Measurements from ENCODE around the gene TRIM28. TPM values are rescaled to one million over a fixed set of nuclear protein-coding genes. Genes with fewer than 3 reads are reported as not detected.
"Not testable (repeated sequence)": the region's sequence is repeated elsewhere in the genome, so short reads cannot be mapped to it uniquely, and the experiment has no call there.

Gene TRIM28
- total RNA-seq, 2 experiments from 2014 or later, result 549 to 553 TPM

DNA sequence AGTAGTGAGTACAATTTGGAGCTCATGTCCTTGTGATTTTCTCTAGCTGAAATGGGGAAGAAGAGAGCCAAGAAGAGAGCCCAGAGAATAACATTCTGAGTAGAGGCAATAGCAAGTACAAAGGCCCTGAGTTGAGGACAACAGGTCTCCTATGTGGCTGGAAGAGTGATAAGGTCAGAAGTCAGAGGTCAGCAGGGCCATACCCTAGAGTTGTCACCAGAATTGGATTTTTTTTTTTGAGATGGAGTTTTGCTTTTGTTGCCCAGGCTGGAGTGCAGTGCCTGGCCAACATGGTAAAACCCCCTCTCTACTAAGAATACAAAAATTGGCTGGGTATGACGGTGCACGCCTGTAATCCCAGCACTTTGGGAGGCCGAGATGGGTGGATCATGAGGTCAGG lies 8.0 kb upstream of the TRIM28 start:
- CTCF ChIA-PET, result no interaction called here
- no peak overlapping the region for H3K4me3 ChIP-seq (ENCODE audit: low read length)
- H3K27ac ChIP-seq (ENCODE audit: low read depth in 1 of 2, low read length in 2 of 2), result no peak overlapping the region

DNA sequence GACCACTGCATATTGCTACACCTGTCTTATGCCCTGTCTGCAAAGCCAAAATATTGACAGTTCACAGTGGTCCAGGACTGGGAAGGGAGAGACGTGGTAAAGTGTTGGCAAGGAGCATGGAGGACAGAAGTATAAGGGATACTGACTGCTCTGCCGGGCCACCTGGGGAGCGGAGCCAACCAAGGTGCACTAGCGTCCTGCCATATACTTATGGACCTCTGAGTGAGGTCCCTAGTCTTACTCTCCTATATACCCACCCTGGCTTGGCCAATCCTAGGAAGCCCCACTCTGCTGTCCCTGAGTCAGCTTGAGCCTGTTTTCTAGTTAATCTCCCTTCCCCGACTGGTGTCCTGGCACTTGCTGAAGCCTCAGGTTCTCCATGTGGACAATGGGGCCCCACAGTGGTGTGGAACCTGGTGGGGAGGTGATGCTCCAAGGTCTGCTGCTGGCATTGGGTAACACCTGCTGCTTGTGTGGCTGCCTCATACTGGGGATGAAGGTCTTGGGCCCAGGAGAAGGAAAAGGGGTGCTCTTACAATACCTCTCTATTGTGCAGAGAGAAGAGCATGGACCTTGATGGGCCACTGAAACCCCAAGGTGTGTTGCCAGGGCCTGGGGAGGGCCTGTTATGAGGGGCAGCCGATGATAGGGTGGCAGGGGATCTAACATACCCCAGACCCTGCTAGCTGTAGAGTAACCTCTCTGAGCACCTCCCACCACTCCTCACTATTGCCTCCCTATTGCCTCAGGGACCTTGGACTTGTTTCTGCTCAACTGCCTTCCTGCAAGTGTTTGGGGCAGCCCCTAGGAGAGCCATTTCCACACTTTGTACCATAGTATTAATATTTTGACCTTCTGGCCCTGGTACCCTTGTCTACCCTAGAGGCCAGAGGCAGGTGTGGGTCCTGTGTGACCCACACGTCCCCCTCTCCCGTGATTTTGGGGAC lies 6.7 kb upstream of the TRIM28 start:
- ChIA-PET CTCF (no interaction called here), POLR2A (interaction anchor here (1.5 to 1.9 kb wide), 2 partner anchors 17 to 18 kb away, joined by 5 to 16 read pairs; partner anchors contain the start of genes CHMP2A and ZBTB45)
- H3K9me3 ChIP-seq (ENCODE audit: control insufficient read depth in 1 of 2, insufficient read depth in 1 of 2, low read length in 2 of 2), result peaks cover 0 to 3% of the 10 kb centered on the region in 2 experiments
- Mint-ChIP-seq H3K27ac (no peak overlapping the region), H3K27me3 (no peaks in the 10 kb centered on the region), H3K4me3 (peak overlapping the region; percentile 7), H3K9me3 (no peaks in the 10 kb centered on the region), H3K4me1 (ENCODE audit: low read depth) (peaks cover 15% of the 10 kb centered on the region), H3K36me3 (ENCODE audit: low read depth) (no peaks in the 10 kb centered on the region)
- H3K27ac ChIP-seq (ENCODE audit: low read depth in 1 of 2, low read length in 2 of 2), result no peak overlapping the region
- TF ChIP-seq, protein P1, sequence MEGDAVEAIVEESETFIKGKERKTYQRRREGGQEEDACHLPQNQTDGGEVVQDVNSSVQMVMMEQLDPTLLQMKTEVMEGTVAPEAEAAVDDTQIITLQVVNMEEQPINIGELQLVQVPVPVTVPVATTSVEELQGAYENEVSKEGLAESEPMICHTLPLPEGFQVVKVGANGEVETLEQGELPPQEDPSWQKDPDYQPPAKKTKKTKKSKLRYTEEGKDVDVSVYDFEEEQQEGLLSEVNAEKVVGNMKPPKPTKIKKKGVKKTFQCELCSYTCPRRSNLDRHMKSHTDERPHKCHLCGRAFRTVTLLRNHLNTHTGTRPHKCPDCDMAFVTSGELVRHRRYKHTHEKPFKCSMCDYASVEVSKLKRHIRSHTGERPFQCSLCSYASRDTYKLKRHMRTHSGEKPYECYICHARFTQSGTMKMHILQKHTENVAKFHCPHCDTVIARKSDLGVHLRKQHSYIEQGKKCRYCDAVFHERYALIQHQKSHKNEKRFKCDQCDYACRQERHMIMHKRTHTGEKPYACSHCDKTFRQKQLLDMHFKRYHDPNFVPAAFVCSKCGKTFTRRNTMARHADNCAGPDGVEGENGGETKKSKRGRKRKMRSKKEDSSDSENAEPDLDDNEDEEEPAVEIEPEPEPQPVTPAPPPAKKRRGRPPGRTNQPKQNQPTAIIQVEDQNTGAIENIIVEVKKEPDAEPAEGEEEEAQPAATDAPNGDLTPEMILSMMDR (IDR thresholded peaks at IDR 0.05), result no peak
- H3K27me3 ChIP-seq (ENCODE audit: control insufficient read depth in 1 of 2, insufficient read depth in 2 of 2, low read length in 2 of 2), result peaks cover 5 to 13% of the 10 kb centered on the region in 2 experiments
- DNase-seq, result no peak
- no peak overlapping the region for H3K4me3 ChIP-seq (ENCODE audit: low read length)
- ATAC-seq (ENCODE audit: poor library complexity), result no peak
- intact Hi-C loops (cut with DNase I, micrococcal nuclease), result loop anchor here in 1 of 2 experiments (2.0 kb wide), 1 partner anchor 16 kb away; no protein-coding TSS in a partner anchor
- no peaks in the 10 kb centered on the region for H3K36me3 ChIP-seq (ENCODE audit: insufficient read depth, low read length)
- H3K4me1 ChIP-seq (ENCODE audit: insufficient read depth, low read length), result peaks cover 16% of the 10 kb centered on the region

More for the DNA sequence above, 8.0 kb upstream of the TRIM28 start:
- TF ChIP-seq, protein P1 (IDR thresholded peaks at IDR 0.05), result no peak
- Histone ChIP-seq H3K36me3 (ENCODE audit: insufficient read depth, low read length) (no peaks in the 10 kb centered on the region), H3K4me1 (ENCODE audit: insufficient read depth, low read length) (peaks cover 16% of the 10 kb centered on the region), H3K27me3 (ENCODE audit: control insufficient read depth in 1 of 2, insufficient read depth in 2 of 2, low read length in 2 of 2) (peaks cover 5 to 13% of the 10 kb centered on the region in 2 experiments), H3K9me3 (ENCODE audit: control insufficient read depth in 1 of 2, insufficient read depth in 1 of 2, low read length in 2 of 2) (peaks cover 0 to 3% of the 10 kb centered on the region in 2 experiments)
- peak overlapping the region; percentile 37 for H3K4me3 Mint-ChIP-seq
- H3K27me3 Mint-ChIP-seq, result peaks cover 6% of the 10 kb centered on the region
- POLR2A ChIA-PET, result interaction anchor here (1.7 kb wide), 1 partner anchor 16 kb away, joined by 6 read pairs; the partner anchor contains the start of gene ZBTB45
- no peak overlapping the region for H3K27ac Mint-ChIP-seq
- DNase-seq, result no peak
- H3K36me3 Mint-ChIP-seq (ENCODE audit: low read depth), result no peaks in the 10 kb centered on the region
- intact Hi-C loops (cut with DNase I, micrococcal nuclease), result loop anchor here in 1 of 2 experiments (2.0 kb wide), 1 partner anchor 15 kb away; no protein-coding TSS in a partner anchor
- H3K9me3 Mint-ChIP-seq, result no peaks in the 10 kb centered on the region
- ATAC-seq (ENCODE audit: poor library complexity), result no peak
- peaks cover 15% of the 10 kb centered on the region for H3K4me1 Mint-ChIP-seq (ENCODE audit: low read depth)

DNA sequence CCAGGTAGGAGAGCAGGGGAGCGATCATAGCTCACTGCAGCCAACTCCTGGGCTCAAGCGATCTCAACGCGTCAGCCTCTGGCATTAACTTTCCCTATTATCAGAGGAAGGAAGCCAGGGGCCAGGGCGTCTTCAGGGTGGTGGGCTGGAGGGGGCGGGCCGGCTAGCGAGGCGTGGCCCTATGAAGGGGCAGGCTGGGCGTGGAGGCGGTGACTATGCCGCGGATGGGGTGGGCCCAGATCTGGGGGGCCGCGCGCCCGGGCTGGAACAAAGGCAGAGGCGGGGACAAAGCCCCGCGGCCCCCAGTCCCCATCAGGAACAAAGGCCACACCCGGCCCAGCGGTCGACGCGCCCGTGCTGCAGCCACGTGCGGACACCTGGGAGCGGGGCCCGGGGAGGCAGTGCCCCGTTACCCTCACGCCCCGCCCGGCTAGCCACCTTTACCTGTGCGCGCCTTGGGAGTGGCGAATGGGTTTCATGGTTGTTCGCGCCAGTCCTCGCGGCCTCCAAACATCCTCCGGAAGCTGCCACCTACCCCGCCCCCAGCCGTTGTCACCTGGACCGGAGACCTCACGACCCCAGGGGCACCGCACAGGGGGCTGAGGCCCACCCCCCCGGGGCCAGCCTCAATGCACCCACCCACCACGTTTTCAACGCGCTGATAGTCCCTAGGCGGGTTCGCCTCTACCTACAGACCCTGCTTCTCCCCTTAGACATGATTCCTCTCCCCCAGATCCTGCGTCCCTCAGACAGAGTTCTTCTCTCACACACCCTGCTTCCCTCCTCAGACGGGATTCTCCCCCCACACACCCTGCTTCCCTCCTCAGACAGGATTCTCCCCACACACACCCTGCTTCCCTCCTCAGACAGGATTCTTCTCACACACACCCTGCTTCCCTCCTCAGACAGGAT lies 5.4 kb upstream of the TRIM28 start:
- Mint-ChIP-seq H3K36me3 (ENCODE audit: low read depth) (no peaks in the 10 kb centered on the region), H3K9me3 (no peaks in the 10 kb centered on the region), H3K4me3 (peak overlapping the region; percentile 74), H3K27ac (peak overlapping the region; percentile 63), H3K27me3 (no peaks in the 10 kb centered on the region), H3K4me1 (ENCODE audit: low read depth) (peaks cover 20% of the 10 kb centered on the region)
- TF ChIP-seq, protein P1 (IDR thresholded peaks at IDR 0.05), result no peak
- H3K27ac ChIP-seq (ENCODE audit: low read depth in 1 of 2, low read length in 2 of 2), result no peak overlapping the region
- H3K36me3 ChIP-seq (ENCODE audit: insufficient read depth, low read length), result no peaks in the 10 kb centered on the region
- intact Hi-C loops (cut with DNase I, micrococcal nuclease), result no loop called here
- ATAC-seq (ENCODE audit: poor library complexity) (peak; percentile 76), DNase-seq (peak in 8 of 14 experiments; percentile 32 to 64 (median 54))
- peaks cover 19% of the 10 kb centered on the region for H3K4me1 ChIP-seq (ENCODE audit: insufficient read depth, low read length)
- ChIA-PET POLR2A (interaction anchor here (0.6 to 1.9 kb wide), 3 partner anchors 16 to 20 kb away, joined by 3 to 16 read pairs (median 5); partner anchors contain the start of genes CHMP2A and ZBTB45), CTCF (no interaction called here)
- peak overlapping the region; percentile 47 for H3K4me3 ChIP-seq (ENCODE audit: low read length)
- peaks cover 0 to 3% of the 10 kb centered on the region in 2 experiments for H3K9me3 ChIP-seq (ENCODE audit: control insufficient read depth in 1 of 2, insufficient read depth in 1 of 2, low read length in 2 of 2)
- peaks cover 5 to 13% of the 10 kb centered on the region in 2 experiments for H3K27me3 ChIP-seq (ENCODE audit: control insufficient read depth in 1 of 2, insufficient read depth in 2 of 2, low read length in 2 of 2)

DNA sequence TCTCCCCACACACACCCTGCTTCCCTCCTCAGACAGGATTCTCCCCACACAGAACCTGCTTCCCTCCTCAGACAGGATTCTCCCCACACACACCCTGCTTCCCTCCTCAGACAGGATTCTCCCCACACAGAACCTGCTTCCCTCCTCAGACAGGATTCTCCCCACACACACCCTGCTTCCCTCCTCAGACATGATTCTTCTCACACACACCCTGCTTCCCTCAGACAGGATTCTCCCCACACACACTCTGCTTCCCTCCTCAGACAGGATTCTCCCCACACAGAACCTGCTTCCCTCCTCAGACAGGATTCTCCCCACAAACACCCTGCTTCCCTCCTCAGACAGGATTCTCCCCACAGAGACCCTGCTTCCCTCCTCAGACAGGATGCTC lies 4.7 kb upstream of the TRIM28 start:
- peaks cover 5 to 13% of the 10 kb centered on the region in 2 experiments for H3K27me3 ChIP-seq (ENCODE audit: control insufficient read depth in 1 of 2, insufficient read depth in 2 of 2, low read length in 2 of 2)
- H3K27ac ChIP-seq (ENCODE audit: low read depth in 1 of 2, low read length in 2 of 2); H3K36me3 ChIP-seq (ENCODE audit: insufficient read depth, low read length); H3K36me3 Mint-ChIP-seq (ENCODE audit: low read depth); ATAC-seq (ENCODE audit: poor library complexity); CTCF ChIA-PET; H3K4me3 ChIP-seq (ENCODE audit: low read length); DNase-seq; H3K9me3 ChIP-seq (ENCODE audit: control insufficient read depth in 1 of 2, insufficient read depth in 1 of 2, low read length in 2 of 2); H3K4me3 Mint-ChIP-seq; intact Hi-C loops (cut with DNase I, micrococcal nuclease); H3K9me3 Mint-ChIP-seq; H3K27me3 Mint-ChIP-seq: not testable (repeated sequence)
- POLR2A ChIA-PET, result interaction anchor here (0.6 to 1.9 kb wide), 3 partner anchors 16 to 21 kb away, joined by 3 to 16 read pairs (median 5); partner anchors contain the start of genes CHMP2A and ZBTB45
- H3K4me1 ChIP-seq (ENCODE audit: insufficient read depth, low read length), result peaks cover 23% of the 10 kb centered on the region
- H3K4me1 Mint-ChIP-seq (ENCODE audit: low read depth), result peaks cover 26% of the 10 kb centered on the region
- H3K27ac Mint-ChIP-seq, result peak overlapping the region; percentile 63
